LoVo (cell line): ENCODE data around the gene GAR1.
A peak's percentile ranks its signal among the peaks of the same experiment; 100 is the strongest.
"Not testable (repeated sequence)": the region's sequence is repeated elsewhere in the genome, so short reads cannot be mapped to it uniquely, and the experiment has no call there.

ENCODE experiments used
- DNase-seq: peaks from one replicate; pipeline ENCODE4 v3.0.0-alpha.2; 2016; ENCODE audit warnings: low spot score

Gene GAR1

GRCh38 chr4:109815151-109816081 lies at the start of gene GAR1:
GAR1 (plus strand) TSS chr4:109815762; CDS start chr4:109816165, 403 bp downstream.
- DNase-seq, result peak; percentile 95

- not testable (repeated sequence) for DNase-seq
These were observed 33.5 kb upstream of the GAR1 start for GRCh38 chr4:109782092-109782491.

DNA sequence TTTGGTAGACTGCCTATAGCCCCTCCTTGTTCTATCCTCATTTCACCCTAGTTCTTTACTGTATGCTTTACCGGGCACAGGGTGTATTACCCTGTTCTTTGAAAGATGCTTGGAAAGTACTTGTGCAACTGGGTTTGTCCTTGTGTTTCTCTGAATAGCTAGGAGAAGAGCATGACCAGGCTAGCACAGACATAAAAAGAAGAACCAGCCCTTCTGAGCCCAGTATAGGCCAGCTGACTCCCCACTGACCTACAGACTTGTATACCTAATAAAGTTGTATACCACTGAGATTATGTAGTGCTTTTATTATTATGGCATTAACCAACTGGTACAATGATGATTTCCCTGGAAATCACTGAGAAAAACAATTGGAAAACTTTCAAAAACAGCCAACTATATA lies 28.7 kb upstream of the GAR1 start:
- no peak for DNase-seq

DNA sequence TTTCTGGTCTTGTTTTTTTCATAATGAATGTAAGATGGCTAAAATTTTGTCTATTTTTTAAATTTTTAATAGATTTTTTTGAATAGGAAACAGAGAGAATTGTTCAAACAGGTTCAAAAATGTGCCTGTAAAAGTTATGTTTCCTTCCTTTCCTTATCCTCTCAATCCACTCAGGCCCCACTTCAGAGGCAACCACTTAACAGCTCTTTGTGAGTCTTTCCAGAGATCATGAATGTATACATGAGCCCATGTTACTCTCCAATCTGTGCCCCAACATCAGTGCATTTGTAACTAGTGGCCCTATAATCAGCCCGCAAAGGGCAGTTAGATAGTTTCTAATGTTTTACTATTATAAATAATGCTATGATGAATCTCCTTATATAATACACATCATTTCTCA lies 27.8 kb upstream of the GAR1 start:
- DNase-seq, result no peak

GRCh38 chr4:109795059-109795458 lies 20.5 kb upstream of the GAR1 start:
- DNase-seq, result no peak

- DNase-seq, result no peak
These were observed 16.7 kb upstream of the GAR1 start for GRCh38 chr4:109798866-109799265.

- no peak for DNase-seq
These were observed 14.3 kb upstream of the GAR1 start for GRCh38 chr4:109801099-109801789.

GRCh38 chr4:109801895-109802319 lies 13.7 kb upstream of the GAR1 start, which contains the start of gene CFI:
CFI (minus strand) TSS chr4:109801999; CDS start chr4:109801971, 28 bp downstream.
- DNase-seq, result peak; percentile 43

GRCh38 chr4:109803924-109804571 lies 11.5 kb upstream of the GAR1 start:
- DNase-seq, result peak; percentile 31

- DNase-seq, result no peak
These were observed 5.9 kb upstream of the GAR1 start for GRCh38 chr4:109809655-109810054.

- no peak for DNase-seq
These were observed 4.8 kb upstream of the GAR1 start for GRCh38 chr4:109810552-109811387.

- DNase-seq, result no peak
These were observed 3.9 kb upstream of the GAR1 start for GRCh38 chr4:109811707-109812106.

DNA sequence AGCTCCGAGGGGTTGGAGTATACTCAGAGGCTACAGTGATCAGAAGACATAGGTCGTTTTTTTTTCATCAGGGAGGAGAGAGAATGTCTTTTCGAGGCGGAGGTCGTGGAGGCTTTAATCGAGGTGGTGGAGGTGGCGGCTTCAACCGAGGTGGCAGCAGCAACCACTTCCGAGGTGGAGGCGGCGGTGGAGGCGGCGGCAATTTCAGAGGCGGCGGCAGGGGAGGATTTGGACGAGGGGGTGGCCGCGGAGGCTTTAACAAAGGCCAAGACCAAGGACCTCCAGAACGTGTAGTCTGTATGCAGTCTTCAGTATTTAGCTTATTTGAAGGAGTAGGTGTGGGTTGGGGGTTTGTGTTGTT lies 500 bp downstream of the GAR1 start:
- no peak for DNase-seq

- DNase-seq, result no peak
These were observed 1.3 kb downstream of the GAR1 start for GRCh38 chr4:109816894-109817293.

- DNase-seq, result no peak
These were observed 2.7 kb downstream of the GAR1 start for GRCh38 chr4:109818268-109818667.

GRCh38 chr4:109820563-109820962 lies 5.0 kb downstream of the GAR1 start:
- no peak for DNase-seq

DNA sequence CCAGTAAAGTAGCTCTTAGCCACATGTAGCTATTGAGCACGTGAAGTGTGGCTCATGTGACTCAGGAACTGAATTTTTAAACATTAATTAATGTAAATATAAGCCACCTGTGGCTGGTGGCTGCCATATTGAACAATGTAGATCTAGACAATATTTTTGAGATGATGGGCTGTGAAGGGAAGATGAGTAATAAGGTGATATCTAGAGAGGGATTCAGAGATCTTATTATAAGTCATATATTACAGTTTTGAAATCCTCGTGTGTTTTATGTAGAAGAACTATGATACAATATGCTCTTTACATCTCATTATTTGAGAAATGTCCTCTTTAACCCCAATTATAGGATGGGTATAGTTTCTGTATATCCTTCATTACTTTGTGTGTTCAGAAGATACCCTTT lies 5.6 kb downstream of the GAR1 start:
- no peak for DNase-seq

DNA sequence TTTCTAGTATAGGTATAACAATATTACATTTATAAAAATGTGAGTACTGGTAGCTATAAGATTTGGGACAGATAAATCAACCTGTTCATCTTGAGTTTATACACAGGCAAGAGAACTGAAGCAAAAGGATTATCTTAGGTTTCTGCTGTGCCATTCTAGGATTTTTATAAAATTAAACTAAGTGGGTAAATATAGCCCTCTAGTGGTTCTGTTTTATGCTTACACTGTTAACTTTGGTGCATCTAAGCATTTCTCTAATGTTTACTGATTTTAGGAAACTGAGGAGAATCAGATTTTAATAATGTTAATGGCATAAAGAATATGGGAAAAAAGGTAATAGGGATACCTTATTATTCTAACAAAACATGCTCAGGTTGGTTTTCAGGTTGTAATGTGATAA lies 11.2 kb downstream of the GAR1 start:
- no peak for DNase-seq

- no peak for DNase-seq
These were observed 12.1 kb downstream of the GAR1 start, which contains the start of gene RRH for GRCh38 chr4:109827672-109828071. RRH (plus strand) TSS chr4:109827972; CDS start chr4:109828028, 56 bp downstream.

DNA sequence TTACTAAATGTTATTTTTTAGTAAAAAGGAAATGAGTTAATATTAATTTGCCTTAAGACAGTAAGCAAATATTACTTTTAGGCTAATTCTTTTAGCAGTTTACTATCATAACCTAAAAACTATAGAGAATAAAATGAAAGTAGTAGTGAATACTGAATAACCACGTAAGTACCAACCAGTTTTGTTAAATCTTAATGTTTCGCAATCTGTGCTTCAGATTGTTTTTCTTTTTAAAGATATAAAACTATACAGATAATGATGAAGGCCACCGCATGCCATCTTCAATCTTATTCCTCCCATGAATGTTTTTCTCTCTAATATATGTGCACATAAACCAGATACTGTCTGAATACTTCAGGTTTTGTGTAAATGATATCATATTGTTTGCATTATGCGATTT lies 18.2 kb downstream of the GAR1 start:
- DNase-seq, result no peak

- no peak for DNase-seq
These were observed 21.4 kb downstream of the GAR1 start for GRCh38 chr4:109836985-109837384.
